HG02642 (cell line): ENCODE results near the gene SLC1A1.

Experiments used
- ATAC-seq: cut with Tn5 transposase; IDR thresholded peaks from one replicate; pipeline ENCODE4 v1.9.1; 2021; ENCODE audit warnings: mild to moderate bottlenecking; ENCODE audit not compliant: unreplicated experiment, poor library complexity

Gene SLC1A1

GRCh38 chr9:4489919-4490704, at the start of gene SLC1A1:
SLC1A1 (plus strand) TSS chr9:4490468; CDS start chr9:4490680, 212 bp downstream.
- ATAC-seq = peak; percentile 82

- no peak for ATAC-seq
Measured at GRCh38 chr9:4442806-4443205, 47.5 kb upstream of the SLC1A1 start.

GRCh38 chr9:4443439-4443838, 46.8 kb upstream of the SLC1A1 start:
- no peak for ATAC-seq

GRCh38 chr9:4461437-4461836, 28.8 kb upstream of the SLC1A1 start:
- no peak for ATAC-seq

GRCh38 chr9:4463824-4464223, 26.4 kb upstream of the SLC1A1 start:
- no peak for ATAC-seq

- peak; percentile 96 for ATAC-seq
Measured at GRCh38 chr9:4464911-4465513, 25.3 kb upstream of the SLC1A1 start.

GRCh38 chr9:4465910-4466309, 24.4 kb upstream of the SLC1A1 start:
- no peak for ATAC-seq

GRCh38 chr9:4475301-4475700, 15.0 kb upstream of the SLC1A1 start:
- no peak for ATAC-seq

- ATAC-seq = no peak
Measured at GRCh38 chr9:4486176-4486575, 4.1 kb upstream of the SLC1A1 start.

- ATAC-seq = peak; percentile 4
Measured at GRCh38 chr9:4489562-4489918, 728 bp upstream of the SLC1A1 start.

- ATAC-seq = peak; percentile 18
Measured at GRCh38 chr9:4490705-4491625, 697 bp downstream of the SLC1A1 start.

- no peak for ATAC-seq
Measured at GRCh38 chr9:4491626-4491975, 1.3 kb downstream of the SLC1A1 start.

- ATAC-seq = no peak
Measured at GRCh38 chr9:4494332-4494731, 4.1 kb downstream of the SLC1A1 start.

- no peak for ATAC-seq
Measured at GRCh38 chr9:4494806-4495205, 4.5 kb downstream of the SLC1A1 start.

GRCh38 chr9:4495537-4495936, 5.3 kb downstream of the SLC1A1 start:
- ATAC-seq = no peak

- ATAC-seq = no peak
Measured at GRCh38 chr9:4496497-4496896, 6.2 kb downstream of the SLC1A1 start.

GRCh38 chr9:4497395-4497794, 7.1 kb downstream of the SLC1A1 start:
- ATAC-seq = no peak

GRCh38 chr9:4497855-4498254, 7.6 kb downstream of the SLC1A1 start:
- ATAC-seq = no peak

- ATAC-seq = no peak
Measured at GRCh38 chr9:4499917-4500316, 9.6 kb downstream of the SLC1A1 start.

GRCh38 chr9:4501147-4501507, 10.9 kb downstream of the SLC1A1 start:
- no peak for ATAC-seq

- no peak for ATAC-seq
Measured at GRCh38 chr9:4502444-4502843, 12.2 kb downstream of the SLC1A1 start.
